Activated CD8-positive, alpha-beta memory T cell treated with anti-CD3 and anti-CD28 coated beads, Interleukin-2, amount 50 U/mL, for 4 hours (primary cell): ENCODE data around the gene TCF25.
A peak's percentile ranks its signal among the peaks of the same experiment; 100 is the strongest.
"Not testable (repeated sequence)": the region's sequence is repeated elsewhere in the genome, so short reads cannot be mapped to it uniquely, and the experiment has no call there.

ENCODE experiments used
- DNase-seq: peaks from one replicate; pipeline ENCODE4 v3.0.0-alpha.2; 2020

TCF25 gene, protein sequence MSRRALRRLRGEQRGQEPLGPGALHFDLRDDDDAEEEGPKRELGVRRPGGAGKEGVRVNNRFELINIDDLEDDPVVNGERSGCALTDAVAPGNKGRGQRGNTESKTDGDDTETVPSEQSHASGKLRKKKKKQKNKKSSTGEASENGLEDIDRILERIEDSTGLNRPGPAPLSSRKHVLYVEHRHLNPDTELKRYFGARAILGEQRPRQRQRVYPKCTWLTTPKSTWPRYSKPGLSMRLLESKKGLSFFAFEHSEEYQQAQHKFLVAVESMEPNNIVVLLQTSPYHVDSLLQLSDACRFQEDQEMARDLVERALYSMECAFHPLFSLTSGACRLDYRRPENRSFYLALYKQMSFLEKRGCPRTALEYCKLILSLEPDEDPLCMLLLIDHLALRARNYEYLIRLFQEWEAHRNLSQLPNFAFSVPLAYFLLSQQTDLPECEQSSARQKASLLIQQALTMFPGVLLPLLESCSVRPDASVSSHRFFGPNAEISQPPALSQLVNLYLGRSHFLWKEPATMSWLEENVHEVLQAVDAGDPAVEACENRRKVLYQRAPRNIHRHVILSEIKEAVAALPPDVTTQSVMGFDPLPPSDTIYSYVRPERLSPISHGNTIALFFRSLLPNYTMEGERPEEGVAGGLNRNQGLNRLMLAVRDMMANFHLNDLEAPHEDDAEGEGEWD

DNA sequence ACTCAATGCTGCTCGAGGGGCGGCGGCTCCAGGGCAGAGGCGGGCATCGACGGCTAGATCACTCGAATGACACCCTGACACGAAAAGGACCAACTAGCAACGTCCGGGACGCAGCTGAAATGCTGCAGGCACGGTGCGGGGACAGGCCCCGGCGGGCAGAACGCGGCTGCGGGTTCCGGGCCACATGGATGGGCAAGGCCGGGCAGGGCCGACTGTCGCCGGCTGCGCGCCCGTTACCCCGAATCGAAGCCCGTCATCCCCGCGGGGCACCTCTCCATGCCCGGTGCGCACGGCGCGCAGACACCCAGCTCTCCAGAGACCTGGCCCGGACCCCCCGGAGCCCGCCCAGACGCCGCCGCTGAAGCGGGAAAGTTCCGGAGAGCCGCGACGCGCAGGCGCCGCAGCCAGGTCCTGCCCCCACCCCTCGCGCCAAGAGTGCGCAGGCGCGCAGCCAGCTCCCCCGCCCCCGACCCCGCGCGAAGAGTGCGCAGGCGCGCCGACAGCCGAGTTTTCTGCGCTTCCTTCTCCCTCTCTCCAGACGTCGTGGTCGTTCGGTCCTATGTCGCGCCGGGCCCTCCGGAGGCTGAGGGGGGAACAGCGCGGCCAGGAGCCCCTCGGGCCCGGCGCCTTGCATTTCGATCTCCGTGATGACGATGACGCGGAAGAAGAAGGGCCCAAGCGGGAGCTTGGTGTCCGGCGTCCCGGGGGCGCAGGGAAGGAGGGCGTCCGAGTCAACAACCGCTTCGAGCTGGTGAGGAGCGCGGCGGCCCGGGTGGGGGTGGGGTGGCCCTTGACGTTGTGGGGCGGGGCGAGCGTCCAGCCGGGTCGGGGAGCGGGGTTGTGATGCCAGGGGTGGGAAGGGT is at the start of gene TCF25:
Gene TCF25 (plus strand): TSS at position 484 of the 863 bp plus-strand sequence. CDS start 76 bp downstream, at position 560.
- DNase-seq: peak; percentile 86

DNA sequence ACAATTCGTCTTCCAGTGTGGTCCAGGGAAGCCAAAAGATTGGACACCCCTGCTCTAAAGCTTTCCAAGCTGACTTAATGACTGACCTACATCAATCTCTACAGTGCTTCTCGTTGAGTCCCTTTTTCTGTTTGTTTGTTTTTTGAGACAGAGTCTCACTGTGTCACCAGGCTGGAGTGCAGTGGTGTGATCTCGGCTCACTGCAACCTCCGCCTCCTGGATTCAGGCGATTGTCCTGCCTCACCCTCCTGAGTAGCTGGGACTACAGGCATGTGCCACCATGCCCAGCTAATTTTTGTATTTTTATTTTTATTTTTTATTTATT is 49.6 kb upstream of the TCF25 start:
- DNase-seq: not testable (repeated sequence)

DNA sequence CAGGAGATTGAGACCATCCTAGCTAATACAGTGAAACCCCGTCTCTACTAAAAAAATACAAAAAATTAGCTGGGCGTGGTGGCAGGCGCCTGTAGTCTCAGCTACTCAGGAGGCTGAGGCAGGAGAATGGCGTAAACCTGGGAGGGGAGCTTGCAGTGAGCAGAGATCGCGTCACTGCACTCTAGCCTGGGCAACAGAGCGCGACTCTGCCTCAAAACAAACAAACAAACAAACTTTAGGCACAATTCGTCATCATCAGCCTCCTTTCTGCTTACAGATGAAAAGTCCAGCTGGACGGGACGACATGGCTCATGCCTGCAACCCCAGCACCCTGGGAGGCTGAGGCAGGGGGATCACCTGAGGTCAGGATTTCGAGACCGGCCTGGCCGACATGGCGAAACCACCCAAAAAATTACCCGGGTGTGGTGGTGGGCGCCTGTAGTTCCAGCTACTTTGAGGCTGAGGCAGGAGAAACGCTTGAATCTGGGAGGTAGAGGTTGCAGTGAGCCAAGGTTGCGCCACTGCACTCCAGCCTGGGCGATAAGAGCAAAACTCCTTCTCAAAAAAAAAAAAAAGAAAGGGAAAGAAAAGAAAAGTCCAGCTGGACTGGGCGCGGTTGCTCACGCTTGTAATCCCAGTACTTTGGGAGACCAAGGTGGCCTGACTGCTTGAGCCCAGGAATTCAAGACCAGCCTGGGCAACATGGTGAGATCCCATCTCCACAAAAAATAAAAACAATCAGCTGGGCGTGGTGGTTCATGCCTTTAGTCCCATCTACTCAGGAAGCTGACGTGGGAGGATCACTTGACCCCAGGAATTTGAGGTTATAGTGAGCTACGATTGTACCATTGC is 46.6 kb upstream of the TCF25 start:
- no peak for DNase-seq

DNA sequence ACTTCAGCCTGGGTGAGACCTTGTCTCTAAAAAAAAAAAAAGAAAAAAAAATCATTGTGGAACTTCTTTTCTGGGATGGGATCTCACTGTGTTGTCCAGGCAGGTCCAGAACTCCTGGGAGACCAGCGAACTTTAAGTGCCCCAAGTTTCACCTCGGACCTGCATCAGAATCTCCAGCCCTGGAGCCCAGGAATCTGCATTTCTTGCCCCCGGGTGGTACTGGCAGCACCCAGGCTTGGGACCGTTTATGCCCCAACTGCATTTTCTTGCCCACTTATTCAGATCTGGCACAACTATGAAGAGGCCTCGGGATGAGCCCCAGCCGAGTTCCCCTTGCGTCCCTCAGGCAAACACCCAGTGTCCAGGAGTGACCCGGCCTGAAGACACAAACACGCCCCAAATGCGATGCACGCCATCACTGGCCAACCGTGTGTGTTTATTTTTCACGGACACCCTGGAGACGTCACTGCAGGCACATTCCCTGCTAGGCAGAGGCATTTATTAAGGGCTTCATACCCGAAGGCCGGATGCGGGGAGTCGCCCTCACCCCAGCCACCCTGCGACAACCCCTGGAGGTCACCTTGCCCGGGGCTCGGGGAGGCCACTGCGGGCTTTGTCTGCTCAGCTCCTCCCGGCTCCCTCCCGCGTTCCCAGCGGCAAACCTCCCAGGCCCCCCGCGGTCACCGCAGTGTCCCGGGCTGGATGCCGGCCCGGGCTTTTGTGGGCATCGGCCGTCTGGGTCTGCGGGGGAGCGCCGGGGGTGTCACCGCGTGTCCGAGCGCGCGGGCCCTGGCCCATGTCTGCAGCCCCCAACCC is 45.8 kb upstream of the TCF25 start:
- no peak for DNase-seq

DNA sequence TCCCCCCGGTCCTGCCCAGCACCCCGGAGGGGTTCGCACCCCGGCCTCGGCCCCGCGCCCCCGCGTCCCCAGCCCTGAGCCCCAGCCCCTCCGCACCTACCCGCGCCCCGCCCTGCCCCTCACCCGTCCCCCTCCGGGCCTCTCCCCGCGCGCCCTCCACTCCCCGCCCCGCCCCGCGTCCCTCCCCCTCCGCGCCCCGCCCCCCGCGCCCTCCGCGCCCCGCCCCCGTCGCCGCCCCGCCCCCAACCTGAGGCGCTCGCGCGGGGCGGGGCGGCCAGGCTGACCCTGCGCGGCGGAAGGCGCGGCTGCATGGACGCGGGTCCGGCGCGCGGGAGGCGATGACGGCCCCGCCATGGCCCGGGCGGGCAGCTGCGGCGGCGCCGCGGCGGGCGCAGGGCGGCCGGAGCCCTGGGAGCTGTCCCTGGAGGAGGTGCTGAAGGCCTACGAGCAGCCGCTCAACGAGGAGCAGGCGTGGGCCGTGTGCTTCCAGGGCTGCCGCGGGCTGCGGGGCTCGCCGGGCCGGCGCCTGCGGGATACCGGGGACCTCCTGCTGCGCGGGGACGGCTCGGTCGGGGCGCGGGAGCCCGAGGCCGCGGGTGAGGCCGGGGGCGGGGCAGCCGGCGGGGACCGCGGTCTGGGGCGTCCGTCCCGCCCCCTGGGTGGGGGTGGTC is 45.1 kb upstream of the TCF25 start, which contains the start of gene SPIRE2:
Gene SPIRE2 (plus strand): TSS at position 277 of the 671 bp plus-strand sequence. CDS start 76 bp downstream, at position 353.
- peak; percentile 72 for DNase-seq

DNA sequence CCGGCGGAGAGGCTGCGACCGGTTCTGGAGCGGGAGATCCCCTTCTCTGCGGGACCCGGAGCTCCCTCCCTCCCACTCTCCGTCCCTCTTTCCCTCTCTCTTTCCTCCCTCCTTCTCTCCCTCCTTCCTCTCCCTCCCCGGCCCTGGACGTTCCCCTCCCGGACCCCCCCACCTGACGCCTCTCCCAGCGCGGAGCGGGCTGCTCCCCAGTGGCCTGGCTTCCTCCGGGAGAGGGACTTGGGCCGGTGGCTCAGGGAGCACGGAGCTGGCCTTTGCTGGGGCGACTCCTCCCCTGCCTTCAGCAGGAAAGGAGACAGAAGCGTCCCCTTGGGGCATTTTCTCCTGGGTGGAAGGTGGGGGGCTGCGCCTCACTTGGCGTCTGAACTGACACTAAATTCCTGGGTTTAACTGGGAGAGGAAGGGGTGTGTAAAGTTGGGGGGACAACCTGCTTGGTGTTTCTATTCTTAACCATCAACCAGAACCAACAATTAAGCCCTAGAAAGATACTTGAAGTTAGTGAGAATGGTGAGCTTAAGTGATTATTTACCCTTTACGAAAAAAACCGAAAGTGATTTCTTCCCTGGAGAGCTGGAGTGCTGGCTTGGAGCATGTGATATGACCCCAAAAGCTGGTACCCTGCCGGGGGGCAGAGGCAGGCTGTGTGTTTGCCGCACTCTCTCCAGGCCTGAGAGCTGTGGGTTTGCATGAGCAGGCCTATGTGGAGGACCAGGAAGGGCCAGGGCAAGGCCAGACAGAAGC is 44.3 kb upstream of the TCF25 start:
- DNase-seq: no peak

DNA sequence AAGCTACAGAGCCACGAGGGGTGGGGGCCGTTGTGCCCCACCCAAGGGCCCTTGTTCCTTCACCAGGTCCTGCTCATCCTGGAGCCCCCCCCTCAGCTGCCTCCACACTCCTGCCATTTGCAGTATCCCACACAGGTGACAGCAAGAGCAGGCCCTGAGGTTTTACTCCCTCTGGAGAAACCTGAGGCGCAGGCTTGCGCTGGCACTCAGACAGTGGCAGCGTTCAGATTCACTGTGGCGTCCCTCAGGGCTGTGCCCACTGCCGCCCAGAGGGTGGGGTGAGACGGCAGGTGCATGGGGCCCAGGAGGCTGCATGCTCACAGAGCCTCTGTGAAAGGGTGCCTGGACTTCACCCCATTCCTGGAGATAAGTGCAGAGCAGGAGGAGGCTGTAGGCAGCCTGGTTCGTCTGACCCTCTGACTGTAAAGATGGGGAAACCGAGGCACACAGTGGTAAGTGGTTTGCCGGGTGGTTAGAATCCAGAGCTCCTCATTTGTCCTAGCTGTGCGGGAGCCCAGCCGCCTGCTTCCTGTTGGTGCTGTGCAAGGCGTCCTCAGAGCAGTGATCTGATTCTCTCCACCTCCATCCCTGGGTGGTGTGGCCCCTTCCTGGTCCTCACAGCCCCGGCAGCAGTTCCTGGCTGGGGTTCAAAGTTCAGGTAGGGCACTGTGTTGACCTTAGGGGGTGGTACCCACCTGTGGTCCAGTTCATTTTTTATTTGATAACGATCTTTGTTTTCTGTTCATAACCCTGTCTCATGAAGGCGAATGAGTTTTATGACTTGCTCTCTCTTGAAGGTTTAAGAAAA is 43.6 kb upstream of the TCF25 start:
- no peak for DNase-seq

DNA sequence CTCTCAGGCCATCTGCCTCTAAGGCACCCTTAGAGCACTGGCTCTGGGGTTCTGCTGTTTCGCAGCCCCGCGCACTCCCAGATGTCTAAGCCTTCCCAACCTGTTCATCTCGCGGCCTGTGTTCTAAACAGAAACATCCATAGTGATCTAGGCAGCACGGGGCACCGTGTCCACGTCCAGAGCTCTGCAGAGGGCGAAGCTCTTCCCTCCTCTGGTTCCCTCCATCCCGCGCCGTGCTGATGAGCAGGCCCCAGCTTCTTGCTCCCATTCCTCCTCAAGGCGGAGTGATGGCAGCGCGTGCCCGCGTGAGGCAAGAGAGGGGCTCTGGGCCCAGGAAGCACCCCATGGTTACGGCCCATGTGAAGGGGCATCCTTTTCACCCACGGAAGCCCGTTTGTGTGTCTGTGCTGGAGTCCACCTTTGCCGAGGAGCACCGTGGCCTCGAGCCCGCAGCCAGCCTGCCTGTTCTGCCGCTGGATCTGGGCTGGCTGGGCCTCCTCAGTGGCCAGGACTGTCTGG is 41.5 kb upstream of the TCF25 start:
- no peak for DNase-seq

DNA sequence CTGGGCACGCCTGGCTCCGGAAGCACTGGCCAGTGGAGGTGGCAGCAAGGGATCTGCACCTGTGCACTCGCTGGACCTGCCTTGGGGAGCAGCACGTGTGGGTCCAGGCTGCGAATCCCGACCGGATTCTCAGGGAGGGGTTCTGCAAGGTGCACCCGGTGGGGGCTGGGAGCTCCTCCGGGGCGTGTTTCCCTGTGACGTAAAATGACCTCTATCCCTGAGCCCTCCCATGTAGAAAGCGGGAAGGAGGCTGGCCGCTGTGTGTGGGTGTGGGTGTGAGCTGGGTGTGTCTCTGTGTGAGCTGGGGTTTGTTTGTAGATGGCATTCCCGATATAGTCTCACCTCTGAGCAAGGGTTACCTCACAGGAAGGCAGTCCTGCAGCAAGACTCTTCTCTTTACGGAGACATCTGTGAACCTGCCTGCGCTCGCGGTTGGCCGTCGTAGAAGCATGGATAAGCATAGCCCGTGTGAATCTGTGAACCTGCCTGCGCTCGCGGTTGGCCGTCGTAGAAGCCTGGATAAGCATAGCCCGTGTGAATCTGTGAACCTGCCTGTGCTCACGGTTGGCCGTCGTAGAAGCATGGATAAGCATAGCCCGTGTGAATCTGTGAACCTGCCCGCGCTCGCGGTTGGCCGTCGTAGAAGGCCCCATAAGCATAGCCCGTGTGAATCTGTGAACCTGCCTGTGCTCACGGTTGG is 39.6 kb upstream of the TCF25 start:
- not testable (repeated sequence) for DNase-seq

DNA sequence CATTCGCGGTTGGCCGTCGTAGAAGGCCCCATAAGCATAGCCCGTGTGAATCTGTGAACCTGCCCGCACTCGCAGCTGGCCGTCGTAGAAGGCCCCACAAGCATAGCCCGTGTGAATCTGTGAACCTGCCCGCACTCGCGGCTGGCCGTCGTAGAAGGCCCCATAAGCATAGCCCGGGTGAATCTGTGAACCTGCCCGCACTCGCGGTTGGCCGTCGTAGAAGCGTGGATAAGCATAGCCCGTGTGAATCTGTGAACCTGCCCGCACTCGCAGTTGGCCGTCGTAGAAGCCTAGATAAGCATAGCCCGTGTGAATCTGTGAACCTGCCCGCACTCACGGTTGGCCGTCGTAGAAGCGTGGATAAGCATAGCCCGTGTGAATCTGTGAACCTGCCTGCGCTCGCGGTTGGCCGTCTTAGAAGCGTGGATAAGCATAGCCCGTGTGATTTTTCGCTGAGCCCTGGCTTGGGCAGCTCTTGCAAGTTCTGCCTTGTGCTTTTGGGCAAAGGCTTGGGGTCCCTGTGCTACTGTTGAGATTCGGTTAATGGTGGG is 38.5 kb upstream of the TCF25 start:
- not testable (repeated sequence) for DNase-seq

DNA sequence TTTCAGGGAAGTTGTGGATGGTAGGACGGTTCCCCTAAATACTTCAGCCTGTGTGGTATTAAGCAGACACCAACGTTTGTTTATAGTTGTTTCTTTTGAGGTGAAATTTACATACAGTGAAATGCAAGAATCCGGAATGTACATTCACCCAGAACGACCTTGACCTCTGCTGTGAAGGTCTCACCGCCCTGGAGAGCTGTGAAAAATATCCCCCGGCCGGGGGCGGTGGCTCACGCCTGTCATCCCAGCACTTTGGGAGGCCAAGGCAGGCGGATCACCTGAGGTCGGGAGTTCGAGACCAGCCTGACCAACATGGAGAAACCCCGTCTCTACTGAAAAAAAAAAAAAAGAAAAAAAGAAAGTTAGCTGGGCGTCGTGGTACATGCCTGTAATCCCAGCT is 36.9 kb upstream of the TCF25 start:
- not testable (repeated sequence) for DNase-seq

DNA sequence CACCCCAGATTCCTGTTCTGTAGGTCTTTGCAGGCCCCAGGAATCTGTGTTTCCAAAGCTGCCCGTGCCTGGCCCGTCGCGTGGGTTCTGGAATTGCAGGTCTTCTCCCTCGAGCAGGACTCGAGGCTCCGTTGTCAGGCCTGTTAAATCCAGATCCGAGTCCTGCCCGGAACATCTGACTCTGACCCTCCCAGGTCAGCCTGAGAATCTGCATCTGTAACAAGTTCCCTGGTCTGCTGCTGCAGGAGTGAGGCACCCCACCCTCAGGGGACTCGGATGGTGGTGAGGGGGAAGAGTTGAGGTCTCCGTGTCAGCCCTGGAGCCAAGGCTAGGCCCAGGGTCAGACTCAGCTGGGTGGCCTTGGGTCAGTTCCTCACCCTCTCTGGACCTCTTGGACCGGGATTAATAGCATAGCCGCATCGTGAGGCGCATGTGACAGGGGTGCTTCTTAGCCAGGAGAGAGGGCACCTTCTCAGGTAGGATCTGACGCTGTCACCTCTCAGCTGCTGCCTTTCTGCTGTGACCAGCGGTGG is 36.3 kb upstream of the TCF25 start:
- DNase-seq: no peak

DNA sequence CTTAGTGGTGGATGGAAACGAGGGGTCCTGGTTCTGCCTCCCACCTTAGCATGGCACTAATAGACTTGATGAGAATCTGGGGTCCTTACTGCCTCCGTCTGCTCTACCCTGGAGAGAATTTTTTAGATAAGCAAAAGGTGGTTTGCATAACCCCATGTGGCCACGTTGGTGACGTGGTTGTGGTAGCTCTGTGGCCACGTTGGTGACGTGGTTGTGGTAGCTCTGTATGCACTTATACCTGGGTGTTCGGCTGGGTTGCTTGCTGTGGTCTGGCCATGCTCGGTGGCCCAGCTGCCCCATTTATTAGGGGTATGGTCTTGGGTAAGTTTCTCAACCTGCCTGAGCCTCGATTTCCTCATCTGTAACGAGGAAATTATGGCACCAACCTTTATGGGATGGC is 32.1 kb upstream of the TCF25 start:
- peak; percentile 64 for DNase-seq

DNA sequence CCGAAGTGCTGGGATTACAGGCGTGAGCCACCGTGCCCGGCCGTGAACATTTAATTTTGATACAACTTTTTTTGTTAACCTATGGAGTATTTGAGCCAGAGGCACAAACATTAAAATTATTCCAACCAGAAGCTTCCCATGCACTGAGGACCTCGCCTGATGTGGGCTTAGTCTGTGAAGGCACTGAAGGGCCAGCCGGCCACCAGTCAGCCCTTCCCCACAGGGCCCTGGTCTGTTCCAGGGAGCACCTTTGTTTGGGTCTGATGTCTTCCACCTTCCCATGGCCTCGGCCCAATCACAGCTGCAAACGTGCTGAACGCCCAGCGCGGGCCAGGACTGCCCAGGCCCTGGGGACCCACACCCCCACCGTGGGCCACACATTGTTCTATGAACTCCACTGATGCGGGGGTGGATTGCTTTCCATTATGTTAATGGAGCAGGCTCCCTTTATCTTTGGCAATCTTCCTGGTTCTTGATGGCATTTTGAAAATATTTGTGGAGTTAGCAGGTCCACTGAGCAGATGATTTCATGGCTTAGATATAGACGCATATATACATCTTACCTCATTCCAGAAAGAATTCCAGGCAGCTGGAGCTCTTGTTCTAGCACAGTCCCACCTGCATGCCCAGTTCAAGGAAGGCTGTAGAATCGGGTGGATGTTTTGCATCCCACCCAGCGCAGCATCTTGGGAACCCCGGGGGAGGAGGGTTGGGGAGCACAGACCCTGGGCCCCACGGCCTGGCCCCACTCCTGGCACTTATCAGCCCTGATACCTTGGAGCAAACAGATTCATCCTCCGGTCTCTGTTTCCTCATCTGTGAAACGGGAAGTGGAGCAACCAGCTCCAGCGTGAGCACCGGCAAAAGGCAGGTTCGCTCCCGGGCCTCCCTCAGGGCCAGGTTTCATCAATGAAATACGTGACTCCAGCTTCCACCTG is 30.7 kb upstream of the TCF25 start:
- DNase-seq: no peak

DNA sequence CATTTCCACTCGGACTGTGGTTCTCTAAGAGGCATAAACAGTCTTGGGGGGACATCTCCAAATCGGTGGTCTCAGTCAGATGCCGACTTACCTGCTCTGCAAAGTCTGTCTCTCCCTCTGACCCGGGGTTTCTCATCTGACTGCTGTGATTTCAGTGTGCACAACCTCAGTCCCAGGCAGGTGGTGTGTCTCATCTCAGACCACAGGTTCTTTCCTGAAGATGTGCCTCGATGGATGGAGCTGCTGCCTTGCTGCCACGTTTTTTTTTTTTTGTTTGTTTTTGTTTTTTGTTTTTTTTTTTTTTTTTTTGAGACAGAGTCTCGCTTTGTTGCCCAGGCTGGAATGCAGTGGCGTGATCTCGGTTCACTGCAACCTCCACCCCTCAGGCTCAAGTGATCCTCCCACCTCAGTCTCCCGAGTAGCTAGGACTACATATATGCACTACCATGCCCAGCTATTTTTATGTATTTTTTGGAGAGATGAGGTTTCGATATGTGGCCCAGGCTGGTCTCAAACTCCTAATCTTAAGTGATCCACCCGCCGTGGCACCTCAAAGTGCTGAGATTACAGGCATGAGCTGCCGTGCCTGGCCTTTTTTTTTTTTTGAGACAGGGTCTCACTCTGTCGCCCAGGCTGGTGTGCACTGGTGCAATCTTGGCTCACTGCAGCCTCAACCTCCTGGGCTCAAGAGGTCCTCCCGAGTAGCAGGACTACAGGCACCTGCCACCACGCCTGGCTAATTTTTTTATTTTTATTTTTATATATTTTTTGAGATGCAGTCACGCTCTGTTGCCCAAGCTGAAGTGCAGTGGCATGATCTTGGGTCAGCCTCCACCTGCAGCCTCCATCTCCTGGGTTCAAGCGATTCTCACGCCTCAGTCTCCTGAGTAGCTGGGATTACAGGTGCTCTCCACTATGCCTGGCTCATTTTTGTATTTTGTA is 29.7 kb upstream of the TCF25 start:
- DNase-seq: no peak
